SU-DHL-6 (cell line): Measurements from ENCODE around the gene KRT78.

Experiments
- EZH2phosphoT487 ChIP-seq: fragments of 200-600 bp; sonication (generic), shearing (Covaris generic); conservative IDR thresholded peaks from 2 replicates; pipeline ENCODE4 v1.6.1; 2018; ENCODE audit warnings: mild to moderate bottlenecking, antibody characterized with exemption, low read length, moderate library complexity, mixed read lengths
- TF ChIP-seq, protein P1 (sequence below): fragments of 200-600 bp; sonication (generic); IDR thresholded peaks from one replicate; pipeline ENCODE4 v1.5.1; 2017; ENCODE audit warnings: antibody characterized with exemption, mild to moderate bottlenecking, low read length, moderate library complexity; ENCODE audit not compliant: insufficient read depth, poor library complexity, severe bottlenecking

DNA sequence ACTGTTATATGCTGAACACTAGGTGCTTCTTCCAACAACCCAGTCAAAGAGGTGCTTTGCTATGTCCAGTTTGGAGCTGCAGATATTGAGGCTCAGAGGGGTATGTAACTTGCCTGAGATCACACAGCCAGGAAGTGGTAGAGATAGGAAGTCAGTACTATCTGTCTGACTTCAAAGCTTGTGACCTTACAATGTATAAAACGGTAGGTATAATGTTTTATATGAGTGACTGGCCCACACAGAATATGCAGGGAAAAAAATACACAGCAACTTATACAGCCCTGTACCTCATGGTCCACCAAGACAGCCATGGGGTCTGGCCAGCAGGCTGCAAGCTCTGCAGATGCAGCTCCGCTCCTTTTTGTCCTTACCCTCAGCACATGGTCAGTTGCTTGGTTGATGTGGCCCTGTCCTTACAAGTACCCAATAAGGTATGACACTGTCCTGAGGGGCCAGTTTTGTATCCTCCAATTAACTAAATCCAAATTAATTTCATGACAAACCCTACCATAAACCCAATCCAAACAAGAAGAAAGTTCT, 31.0 kb downstream of the KRT78 start:
- TF ChIP-seq, protein P1, sequence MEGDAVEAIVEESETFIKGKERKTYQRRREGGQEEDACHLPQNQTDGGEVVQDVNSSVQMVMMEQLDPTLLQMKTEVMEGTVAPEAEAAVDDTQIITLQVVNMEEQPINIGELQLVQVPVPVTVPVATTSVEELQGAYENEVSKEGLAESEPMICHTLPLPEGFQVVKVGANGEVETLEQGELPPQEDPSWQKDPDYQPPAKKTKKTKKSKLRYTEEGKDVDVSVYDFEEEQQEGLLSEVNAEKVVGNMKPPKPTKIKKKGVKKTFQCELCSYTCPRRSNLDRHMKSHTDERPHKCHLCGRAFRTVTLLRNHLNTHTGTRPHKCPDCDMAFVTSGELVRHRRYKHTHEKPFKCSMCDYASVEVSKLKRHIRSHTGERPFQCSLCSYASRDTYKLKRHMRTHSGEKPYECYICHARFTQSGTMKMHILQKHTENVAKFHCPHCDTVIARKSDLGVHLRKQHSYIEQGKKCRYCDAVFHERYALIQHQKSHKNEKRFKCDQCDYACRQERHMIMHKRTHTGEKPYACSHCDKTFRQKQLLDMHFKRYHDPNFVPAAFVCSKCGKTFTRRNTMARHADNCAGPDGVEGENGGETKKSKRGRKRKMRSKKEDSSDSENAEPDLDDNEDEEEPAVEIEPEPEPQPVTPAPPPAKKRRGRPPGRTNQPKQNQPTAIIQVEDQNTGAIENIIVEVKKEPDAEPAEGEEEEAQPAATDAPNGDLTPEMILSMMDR: no peak
- TF ChIP-seq EZH2phosphoT487: no peak
